ENCODE measurements around the gene POLD4.

Gene POLD4

DNA sequence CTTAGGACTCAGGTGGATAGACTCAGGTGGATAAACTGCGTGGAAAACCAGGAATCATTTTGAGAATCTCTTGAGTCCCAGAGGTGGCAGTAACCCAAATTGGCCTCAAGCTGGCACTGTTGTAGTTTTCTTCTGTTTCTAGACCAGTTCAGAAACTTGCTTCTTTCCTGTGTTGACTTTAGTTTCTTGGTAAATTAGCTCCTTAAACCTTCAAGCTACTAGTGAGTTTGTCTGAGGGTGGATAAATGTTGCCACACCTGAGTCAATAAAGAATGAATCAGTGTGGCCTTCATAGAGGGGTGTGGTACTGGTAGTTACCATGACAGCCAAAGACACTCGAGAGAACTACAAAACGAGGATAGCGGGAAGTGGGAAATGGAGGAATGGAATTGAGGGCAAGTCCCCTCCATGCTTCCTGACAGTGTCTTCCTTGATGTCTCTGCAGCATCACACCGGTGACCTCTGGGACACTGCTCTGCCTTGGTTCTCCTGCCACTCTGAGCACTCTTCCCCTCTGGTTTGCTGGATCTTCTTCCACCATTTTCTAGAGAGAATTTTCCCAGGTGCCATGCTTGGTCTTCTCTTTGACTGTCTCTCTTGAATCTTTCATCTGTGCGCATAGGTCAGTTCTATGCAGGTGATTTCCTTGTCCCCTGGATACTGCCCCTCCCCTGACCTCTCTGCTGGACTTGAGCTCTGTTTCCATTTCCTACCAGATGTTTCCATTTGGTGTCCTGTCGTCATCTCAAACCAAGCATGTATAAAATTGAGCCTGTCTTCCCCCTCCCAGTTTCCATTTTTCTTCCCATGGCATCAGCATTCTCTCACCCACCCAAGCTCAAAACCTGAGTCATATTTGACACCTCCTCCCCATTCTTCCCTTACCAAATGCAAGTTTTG is 7.2 kb downstream of the POLD4 start:
- no peak for DNase-seq (ENCODE audit: extremely low read depth, low read depth)
- no peak overlapping the region for H3K4me3 ChIP-seq (replicated peaks; ENCODE audit: low read depth, low read length)
- TF ChIP-seq, protein P1, sequence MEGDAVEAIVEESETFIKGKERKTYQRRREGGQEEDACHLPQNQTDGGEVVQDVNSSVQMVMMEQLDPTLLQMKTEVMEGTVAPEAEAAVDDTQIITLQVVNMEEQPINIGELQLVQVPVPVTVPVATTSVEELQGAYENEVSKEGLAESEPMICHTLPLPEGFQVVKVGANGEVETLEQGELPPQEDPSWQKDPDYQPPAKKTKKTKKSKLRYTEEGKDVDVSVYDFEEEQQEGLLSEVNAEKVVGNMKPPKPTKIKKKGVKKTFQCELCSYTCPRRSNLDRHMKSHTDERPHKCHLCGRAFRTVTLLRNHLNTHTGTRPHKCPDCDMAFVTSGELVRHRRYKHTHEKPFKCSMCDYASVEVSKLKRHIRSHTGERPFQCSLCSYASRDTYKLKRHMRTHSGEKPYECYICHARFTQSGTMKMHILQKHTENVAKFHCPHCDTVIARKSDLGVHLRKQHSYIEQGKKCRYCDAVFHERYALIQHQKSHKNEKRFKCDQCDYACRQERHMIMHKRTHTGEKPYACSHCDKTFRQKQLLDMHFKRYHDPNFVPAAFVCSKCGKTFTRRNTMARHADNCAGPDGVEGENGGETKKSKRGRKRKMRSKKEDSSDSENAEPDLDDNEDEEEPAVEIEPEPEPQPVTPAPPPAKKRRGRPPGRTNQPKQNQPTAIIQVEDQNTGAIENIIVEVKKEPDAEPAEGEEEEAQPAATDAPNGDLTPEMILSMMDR (IDR thresholded peaks at IDR 0.05; ENCODE audit: low read depth, low read length, missing control alignments): peak; percentile 81

- DNase-seq (ENCODE audit: extremely low read depth, low read depth): no peak
- H3K4me3 ChIP-seq (replicated peaks; ENCODE audit: low read depth, low read length): no peak overlapping the region
- TF ChIP-seq, protein P1 (IDR thresholded peaks at IDR 0.05; ENCODE audit: low read depth, low read length, missing control alignments): no peak
These were observed 8.0 kb downstream of the POLD4 start for GRCh38 chr11:67345247-67345919.

DNA sequence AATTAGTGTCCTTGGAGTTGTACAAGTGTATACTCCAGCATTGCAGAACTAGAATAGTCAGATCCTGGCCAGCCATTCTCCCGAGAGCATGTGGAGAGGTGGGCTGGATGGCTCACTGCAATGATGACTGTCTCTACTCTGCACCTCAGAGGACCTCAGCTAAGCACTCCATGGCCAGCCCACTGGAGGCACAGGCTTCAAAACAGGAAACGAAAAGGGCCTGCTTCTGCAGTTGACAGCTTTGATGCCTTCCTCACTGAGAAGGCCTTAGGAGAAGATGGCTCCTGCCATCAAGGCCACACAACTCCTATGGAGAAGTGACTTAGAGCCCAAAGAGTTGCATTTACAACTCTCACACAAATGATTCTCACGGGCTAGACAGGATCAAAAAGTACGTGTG is 9.1 kb downstream of the POLD4 start:
- TF ChIP-seq, protein P1 (IDR thresholded peaks at IDR 0.05; ENCODE audit: low read depth, low read length, missing control alignments): no peak
- DNase-seq (ENCODE audit: extremely low read depth, low read depth): no peak
- no peak overlapping the region for H3K4me3 ChIP-seq (replicated peaks; ENCODE audit: low read depth, low read length)

DNA sequence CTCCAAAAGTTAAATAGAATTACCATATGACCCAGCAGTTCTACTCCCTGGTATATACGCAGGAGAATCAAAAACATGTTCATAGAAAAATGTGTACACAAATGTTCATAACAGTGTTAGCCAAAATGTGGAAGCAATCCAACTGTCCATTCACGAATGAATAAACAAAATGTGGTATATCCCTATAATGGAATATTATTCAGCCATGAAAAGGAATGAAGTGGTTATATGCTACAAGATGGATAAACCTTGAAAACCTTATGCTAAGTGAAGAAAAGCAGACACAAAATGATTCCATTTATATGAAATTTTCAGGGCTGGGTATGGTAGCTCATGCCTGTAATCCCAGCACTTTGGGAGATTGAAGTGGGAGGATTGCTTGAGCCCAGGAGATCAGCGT is 16.1 kb downstream of the POLD4 start:
- TF ChIP-seq, protein P1 (IDR thresholded peaks at IDR 0.05; ENCODE audit: low read depth, low read length, missing control alignments): no peak
- no peak overlapping the region for H3K4me3 ChIP-seq (replicated peaks; ENCODE audit: low read depth, low read length)
- no peak for DNase-seq (ENCODE audit: extremely low read depth, low read depth)

- TF ChIP-seq, protein P1 (IDR thresholded peaks at IDR 0.05; ENCODE audit: low read depth, low read length, missing control alignments): no peak
- no peak for DNase-seq (ENCODE audit: extremely low read depth, low read depth)
- H3K4me3 ChIP-seq (replicated peaks; ENCODE audit: low read depth, low read length): no peak overlapping the region
These were observed 21.2 kb downstream of the POLD4 start for GRCh38 chr11:67332081-67332691.

- no peak overlapping the region for H3K4me3 ChIP-seq (replicated peaks; ENCODE audit: low read depth, low read length)
- DNase-seq (ENCODE audit: extremely low read depth, low read depth): no peak
- TF ChIP-seq, protein P1 (IDR thresholded peaks at IDR 0.05; ENCODE audit: low read depth, low read length, missing control alignments): no peak
These were observed 29.8 kb downstream of the POLD4 start for GRCh38 chr11:67323526-67323925.

Measured in HFF-Myc (cell line).